Measurements from ENCODE around the gene FAHD1. TPM values are rescaled to one million over a fixed set of nuclear protein-coding genes. Genes with fewer than 3 reads are reported as not detected.

FAHD1 gene
- total RNA-seq, result 60.7 and 62.9 TPM in 2 replicates

GRCh38 chr16:1826691-1827573, at the start of gene FAHD1, which contains the start of gene HAGH:
Gene FAHD1 (plus strand): TSS chr16:1827206. CDS start chr16:1827239, 33 bp downstream.
Gene HAGH (minus strand): TSS chr16:1826825. CDS start chr16:1826787, 38 bp downstream.
- DNase-seq (ENCODE audit: extremely low read depth, low read depth, low spot score), result peak; percentile 68

GRCh38 chr16:1777375-1778199, 49.4 kb upstream of the FAHD1 start:
- no peak for DNase-seq (ENCODE audit: extremely low read depth, low read depth, low spot score)

DNA sequence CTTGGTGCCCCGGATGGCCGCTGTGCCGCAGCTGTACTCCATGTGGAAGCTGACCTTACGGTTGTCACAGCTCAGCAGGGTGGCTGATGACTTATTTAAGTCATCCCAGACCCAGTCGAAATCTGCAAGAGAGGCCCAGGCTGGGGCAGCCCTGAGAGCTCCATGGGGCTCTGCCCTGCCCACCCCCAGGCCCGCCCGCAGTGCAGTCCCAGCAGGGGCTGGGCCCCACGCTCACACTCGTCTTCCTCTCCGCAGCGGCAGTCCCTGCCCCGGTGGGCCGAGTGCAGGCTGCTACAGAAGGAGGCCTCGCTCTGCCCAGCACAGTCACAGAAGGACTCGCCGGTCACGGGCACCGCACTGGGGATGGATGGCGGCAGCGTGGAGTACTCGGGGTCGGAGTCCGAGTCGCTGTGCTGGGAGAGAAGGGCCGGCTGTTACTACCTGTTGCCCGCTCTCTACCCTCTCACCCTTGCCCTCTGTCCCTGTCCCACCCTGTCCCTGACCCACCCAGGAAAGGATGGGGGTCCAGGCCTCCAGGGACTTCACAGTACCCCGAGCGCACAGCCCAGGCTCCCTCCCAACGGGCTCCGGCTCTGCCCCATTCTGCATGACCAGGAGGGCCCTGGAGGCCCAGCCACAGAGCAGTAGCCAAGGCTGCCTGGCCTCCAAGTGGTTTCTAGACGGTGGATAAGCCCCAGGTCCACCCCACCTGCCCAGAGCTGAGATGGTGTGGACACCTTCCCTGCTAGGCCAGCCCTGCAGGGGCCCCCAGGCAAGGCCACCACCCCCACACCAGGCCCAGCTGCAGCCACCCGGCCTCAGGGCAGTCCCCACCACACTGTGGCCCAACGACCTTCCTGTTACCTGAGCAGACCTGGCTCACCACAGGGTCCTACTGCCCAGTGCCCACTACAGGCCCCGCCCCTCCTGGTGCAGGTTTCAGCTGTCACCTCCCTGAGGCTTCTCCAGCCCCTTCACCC, 48.5 kb upstream of the FAHD1 start:
- DNase-seq (ENCODE audit: extremely low read depth, low read depth, low spot score), result no peak

GRCh38 chr16:1779234-1779701, 47.7 kb upstream of the FAHD1 start:
- no peak for DNase-seq (ENCODE audit: extremely low read depth, low read depth, low spot score)

GRCh38 chr16:1779741-1780676, 47.0 kb upstream of the FAHD1 start:
- DNase-seq (ENCODE audit: extremely low read depth, low read depth, low spot score), result no peak

- no peak for DNase-seq (ENCODE audit: extremely low read depth, low read depth, low spot score)
These were observed 46.3 kb upstream of the FAHD1 start for GRCh38 chr16:1780677-1781072.

- no peak for DNase-seq (ENCODE audit: extremely low read depth, low read depth, low spot score)
These were observed 45.8 kb upstream of the FAHD1 start for GRCh38 chr16:1781254-1781653.

DNA sequence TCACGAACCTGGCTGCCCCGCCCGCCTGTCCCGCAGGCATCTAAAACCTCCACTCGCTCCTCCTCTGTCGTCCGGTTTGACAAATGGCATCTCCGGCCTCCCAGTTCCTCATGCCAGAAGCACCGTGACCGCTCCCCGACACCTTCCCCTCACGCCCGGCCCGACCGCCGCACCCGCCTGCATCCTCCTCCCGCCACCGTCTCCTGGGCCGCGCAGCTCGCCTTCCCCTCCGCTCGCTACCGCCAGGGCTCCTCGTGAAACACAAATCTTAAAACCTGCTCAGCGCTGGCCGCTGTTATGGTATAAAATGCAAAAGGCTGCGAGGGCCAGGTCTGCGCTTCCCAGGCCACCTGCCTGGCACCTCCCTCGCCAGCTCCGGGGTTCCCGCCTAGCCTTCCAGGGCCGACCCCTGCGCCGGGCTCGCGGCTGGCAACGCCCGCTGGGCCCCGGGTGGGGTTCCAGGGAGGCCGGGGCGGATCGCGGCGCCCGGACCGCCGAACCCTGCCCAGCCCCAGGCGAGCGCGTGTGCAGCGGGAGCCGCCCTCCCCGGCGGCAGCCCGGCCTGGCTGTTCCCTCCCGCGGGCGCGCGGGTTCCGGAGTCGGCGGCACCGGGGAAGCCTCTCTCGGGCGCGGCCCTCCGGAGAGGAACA, 45.1 kb upstream of the FAHD1 start:
- no peak for DNase-seq (ENCODE audit: extremely low read depth, low read depth, low spot score)

GRCh38 chr16:1782408-1783264, 44.4 kb upstream of the FAHD1 start, which contains the start of the genes NUBP2 and SPSB3:
Gene NUBP2 (plus strand): TSS chr16:1782960. CDS start chr16:1783021, 61 bp downstream.
Gene SPSB3 (minus strand): TSS chr16:1782571. CDS start chr16:1781483, 1,088 bp downstream.
- peak; percentile 99 for DNase-seq (ENCODE audit: extremely low read depth, low read depth, low spot score)

- DNase-seq (ENCODE audit: extremely low read depth, low read depth, low spot score), result no peak
These were observed 41.8 kb upstream of the FAHD1 start for GRCh38 chr16:1784977-1785845.

GRCh38 chr16:1785846-1786170, 41.2 kb upstream of the FAHD1 start:
- no peak for DNase-seq (ENCODE audit: extremely low read depth, low read depth, low spot score)

GRCh38 chr16:1786242-1787055, 40.6 kb upstream of the FAHD1 start:
- DNase-seq (ENCODE audit: extremely low read depth, low read depth, low spot score), result no peak

- DNase-seq (ENCODE audit: extremely low read depth, low read depth, low spot score), result no peak
These were observed 40.0 kb upstream of the FAHD1 start for GRCh38 chr16:1787056-1787321.

- DNase-seq (ENCODE audit: extremely low read depth, low read depth, low spot score), result no peak
These were observed 39.5 kb upstream of the FAHD1 start for GRCh38 chr16:1787322-1788094.

DNA sequence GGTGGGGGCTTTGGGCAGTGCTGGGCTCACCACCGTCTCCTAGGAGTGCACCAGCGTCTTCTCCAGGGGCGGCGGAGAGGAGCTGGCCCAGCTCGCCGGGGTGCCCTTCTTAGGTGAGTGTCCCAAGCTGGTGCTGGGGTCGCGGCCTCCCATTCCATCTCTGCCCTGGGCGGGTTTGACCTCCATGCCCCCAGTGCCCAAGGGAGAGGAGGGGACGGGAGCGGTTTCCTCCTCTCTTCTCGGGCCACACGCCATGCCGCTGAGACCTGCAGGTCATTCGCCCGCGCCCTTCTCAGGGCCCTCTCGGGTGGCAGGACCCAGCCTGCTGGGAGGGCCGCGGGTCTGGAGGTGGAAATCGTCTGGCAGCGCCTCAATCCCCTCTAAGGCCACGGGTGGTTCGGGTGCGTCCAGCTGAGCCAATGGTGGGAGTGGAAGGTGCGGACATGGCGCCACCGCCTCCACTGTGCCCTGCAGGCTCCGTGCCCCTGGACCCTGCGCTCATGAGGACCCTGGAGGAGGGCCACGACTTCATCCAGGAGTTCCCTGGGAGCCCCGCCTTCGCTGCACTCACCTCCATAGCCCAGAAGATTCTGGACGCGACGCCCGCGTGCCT, 38.8 kb upstream of the FAHD1 start:
- no peak for DNase-seq (ENCODE audit: extremely low read depth, low read depth, low spot score)

Measured in glomerular endothelial cell (primary cell).